HG03521 (cell line): ENCODE data around the gene TMEM54.

Experiments used
- ATAC-seq: cut with Tn5 transposase; IDR thresholded peaks from one replicate; pipeline ENCODE4 v1.9.1; 2021; ENCODE audit warnings: mild to moderate bottlenecking, moderate library complexity; ENCODE audit not compliant: unreplicated experiment

Gene TMEM54

DNA sequence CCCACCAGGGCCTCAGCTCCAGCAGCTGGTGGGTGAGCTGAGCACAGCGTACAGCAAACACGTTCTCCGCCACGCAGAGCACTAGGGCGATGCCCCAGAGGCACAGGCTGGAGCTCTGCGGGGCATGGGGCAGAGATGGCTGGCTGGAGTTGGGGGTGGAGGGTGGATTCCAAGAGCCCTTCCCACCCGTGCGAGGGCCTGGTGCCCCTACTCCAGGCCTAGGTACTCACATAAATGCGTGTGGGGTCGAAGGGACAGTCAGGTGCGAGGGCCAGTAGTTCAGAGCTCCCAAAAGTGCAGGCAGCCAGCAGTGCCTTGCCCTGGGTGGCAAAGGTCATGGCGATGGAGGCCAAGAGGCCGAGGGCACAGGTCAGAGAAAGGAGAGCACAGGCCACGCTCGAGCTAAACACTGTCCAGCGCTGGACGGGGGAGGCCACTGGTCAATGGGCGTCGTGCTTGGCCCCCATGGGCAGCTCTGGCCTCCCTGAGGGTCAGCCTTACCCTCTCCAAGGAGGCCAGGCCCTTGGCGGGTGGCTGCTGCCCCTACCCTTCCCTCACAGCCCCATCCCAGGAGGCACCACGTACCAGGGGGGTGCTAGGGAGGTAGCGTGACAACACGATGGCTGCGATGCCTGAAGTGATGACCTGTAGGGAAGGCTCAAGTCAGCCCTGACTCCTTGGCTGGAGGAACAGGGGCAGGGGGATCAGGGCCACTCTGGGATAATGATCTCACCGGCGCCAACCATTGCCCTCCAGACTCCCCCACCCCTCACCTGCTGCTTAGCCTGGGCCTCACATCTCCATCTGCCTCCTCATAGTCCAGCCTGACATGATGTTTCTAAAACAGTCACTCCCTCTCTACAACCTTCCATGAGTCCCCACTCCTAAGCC is 5.6 kb downstream of the TMEM54 start:
- no peak for ATAC-seq

DNA sequence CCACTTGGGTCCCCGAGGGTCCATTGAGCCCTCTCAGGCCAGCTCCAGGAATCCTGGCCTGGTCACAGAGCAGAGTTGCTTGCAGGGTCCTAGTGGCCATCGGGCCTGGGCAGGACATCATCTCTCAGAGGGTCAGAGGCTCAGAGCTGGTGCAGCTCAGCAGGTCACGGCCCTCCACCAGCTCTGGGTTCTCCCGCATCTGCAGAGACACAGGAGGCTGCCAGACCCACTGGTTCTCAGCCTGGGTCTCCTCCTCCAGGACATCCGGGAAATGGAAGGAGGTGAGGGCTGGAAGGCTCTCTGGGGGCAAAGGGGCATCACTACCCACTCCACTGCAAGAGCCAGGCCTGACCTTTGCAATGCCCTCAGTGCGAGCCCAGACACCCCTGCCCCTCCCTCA is 6.5 kb downstream of the TMEM54 start:
- ATAC-seq = no peak

DNA sequence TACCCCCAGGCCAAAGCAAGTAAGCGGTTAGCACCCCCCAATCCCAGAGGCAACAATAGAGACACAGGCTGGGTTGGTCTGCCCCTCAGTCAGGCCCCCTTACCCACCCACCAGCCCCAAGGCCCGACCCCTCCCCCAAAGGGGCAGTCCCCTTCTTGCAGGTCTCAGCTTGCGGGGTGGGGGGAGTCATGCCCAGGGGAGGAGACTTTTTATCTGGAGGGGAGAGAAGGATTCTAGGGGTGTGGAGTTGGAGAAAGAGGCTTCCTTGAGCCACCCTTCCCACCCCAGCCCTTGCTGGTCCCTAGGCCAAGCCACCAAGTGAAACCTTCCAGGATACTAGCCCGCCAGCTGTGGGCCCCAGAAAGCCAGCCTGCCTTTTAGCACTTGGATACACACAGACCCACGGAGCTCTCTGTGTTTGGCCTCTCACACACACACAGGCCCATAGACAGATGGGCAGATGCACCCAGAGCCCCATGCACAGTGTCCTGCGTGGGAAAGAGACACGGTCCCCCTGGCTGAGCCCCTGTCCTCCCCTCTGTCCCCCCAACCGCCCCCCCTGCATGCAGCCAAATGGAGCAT is 7.1 kb downstream of the TMEM54 start:
- no peak for ATAC-seq

DNA sequence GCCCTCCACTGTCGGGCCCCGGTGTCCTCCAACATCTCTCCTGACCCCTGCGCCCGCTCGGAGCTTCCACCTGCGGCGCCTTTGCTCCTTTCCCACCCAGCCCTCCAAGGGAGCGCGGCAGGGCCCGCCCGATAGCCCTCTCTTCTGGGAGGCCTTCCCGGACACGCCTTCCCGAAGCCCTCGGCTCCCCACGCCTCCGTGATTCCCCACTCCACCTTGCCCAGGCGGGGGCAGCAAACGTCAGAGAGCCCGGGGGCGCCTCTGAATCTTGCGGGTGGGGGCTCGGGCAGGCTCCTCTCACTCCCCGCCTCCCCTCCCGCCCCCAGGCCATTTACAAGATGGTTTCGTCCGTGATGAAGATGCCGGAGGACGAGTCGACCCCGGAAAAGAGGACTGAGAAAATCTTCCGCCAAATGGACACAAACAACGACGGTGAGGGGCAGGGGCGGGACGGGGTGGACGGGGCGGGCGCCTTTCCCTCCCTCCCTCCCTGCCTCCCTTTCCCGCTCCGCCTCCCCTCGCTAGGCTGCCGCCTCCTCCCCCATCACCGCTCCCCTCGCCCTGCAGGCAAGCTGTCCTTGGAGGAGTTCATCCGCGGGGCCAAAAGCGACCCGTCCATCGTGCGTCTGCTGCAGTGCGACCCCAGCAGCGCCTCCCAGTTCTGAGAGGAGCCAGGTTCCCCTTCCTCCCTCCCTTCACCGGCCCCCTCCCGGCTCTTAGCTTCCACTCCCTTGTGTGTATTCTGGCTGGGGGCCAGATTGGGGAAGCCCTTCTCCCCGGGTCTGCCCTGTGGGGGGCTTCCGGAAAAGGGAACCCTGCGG is 7.8 kb downstream of the TMEM54 start:
- ATAC-seq = no peak

DNA sequence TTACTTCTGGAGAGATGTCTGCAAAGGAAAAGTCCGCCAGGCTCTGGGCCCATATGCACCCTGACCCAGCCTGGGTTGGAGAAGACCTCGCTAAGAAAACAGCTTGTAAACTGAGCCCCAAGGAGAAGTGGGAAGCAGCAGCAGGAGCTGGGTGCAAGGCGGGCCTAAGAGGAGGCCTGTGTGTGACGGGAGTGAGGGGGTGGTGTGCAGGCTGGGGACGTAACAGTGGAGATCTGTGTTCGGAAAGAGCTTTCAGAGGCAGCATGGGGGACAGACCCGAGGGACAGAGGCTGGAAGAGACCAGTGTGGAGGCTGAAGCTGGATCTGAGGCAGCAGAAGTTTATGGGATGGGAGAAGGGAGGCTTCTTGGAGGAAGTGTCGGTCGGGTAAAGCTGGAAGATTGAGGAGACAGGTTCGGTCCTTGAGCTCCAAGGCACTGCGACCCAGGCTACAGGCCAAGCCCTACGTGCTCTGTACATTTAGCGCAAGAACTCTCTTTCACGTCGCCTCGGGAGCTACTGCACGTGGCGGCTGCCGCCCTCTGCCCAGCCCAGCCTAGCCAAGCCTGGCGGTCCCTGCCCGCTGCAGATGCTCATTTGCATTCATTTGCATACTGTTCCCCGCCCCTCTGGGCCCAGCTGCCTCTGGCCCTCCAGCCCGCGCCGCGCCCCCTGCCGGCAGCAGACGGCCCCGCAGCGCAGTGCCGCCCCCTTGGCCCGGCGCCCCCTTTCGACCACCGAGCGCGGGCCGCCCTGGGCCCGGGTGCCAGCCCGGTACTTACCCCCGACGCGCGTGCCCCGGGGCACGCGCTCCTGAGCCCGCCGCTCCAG is 8.6 kb downstream of the TMEM54 start:
- ATAC-seq = no peak

DNA sequence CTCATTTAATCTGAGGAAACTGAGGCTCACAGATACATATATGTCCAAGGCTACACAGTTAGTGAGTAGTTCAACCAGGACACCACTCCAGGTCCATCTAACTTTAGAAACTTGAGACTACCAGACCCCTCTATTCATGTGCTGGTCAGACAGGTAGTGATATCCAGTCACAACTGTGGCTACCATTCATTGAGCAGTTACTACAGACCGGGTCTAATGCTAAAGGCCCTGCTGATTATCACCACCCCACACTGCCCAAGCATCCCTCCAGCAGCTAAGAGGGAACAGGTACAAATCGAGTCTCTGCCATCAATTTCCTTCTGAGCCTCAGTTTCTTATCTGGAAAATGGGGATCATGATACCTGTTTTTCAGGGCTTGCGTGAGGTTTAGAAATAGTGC is 9.6 kb downstream of the TMEM54 start:
- ATAC-seq = no peak

DNA sequence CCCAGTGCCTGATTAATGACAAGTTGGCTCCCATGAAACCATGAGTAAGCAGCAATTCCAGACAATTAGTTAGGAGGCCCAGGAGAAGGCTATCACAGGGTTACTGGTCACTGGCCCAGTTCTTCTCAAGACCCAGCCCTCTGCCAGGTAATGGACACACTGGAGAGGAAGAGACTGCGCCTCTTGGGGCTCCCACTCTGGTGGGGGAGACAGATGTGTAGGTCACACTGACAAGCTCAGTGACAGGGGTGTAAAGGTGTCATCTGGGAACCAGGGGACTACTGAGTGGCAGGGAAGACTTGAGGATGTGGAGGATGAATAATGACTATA is 10.0 kb downstream of the TMEM54 start:
- ATAC-seq = no peak

DNA sequence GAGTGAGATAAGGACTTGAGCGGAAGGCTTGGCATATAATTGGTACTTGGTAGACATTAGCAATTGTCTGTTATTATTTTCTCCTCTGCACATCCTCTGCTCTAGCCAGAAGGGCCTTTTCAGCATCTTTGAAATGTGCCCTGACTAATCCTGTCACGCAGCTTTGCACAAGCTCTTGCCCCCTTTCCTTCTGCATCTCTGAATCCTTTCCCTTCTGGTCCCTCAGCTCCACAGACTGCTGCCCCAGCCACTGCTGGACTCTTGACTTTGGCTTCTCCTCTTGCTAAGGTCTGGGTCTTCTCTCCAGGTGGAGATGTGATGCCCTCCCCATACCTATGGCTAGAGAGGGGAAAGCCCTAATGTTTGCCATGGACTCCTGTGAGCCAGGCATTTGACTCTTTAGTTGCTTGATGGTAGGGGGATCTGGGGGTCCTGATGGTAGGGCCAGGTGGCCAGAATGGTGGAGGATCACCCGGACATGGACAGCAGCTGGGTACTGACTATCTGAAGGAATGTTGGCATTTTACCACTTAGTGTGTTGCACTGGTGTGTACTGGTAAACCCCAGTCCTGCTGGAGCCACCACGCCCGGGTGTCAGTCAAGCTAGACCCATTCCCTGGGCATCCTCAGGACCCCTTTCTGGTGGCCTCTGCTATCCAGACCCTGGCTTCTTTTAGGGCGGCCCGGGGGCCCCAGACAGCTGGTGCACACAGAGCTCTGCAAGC is 10.5 kb downstream of the TMEM54 start:
- no peak for ATAC-seq

DNA sequence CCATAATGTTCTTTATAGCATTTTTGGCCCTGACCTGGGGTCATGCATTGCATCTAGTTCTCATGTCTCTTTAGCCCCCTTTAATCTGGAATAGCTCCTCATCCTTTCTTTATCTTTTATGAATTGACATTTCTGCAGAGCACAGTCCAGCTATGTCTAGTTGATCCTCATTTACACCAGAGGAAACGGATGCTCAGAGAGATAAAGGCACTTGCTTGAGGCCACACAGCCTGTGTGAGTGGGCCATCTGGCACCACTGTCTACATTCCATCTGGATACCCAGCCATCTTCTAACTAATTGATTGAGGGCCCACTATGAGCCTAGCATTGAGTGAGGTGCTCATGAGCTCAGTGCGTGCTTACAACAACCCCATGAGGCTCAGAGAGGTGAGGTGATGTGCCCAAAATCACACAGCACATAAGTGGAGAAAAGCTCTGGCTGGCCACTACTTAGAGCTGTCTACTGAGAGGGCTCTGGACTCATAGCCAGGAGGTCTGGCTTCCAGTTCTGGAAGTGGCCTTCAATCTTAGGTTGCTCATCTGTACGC is 11.4 kb downstream of the TMEM54 start:
- no peak for ATAC-seq

DNA sequence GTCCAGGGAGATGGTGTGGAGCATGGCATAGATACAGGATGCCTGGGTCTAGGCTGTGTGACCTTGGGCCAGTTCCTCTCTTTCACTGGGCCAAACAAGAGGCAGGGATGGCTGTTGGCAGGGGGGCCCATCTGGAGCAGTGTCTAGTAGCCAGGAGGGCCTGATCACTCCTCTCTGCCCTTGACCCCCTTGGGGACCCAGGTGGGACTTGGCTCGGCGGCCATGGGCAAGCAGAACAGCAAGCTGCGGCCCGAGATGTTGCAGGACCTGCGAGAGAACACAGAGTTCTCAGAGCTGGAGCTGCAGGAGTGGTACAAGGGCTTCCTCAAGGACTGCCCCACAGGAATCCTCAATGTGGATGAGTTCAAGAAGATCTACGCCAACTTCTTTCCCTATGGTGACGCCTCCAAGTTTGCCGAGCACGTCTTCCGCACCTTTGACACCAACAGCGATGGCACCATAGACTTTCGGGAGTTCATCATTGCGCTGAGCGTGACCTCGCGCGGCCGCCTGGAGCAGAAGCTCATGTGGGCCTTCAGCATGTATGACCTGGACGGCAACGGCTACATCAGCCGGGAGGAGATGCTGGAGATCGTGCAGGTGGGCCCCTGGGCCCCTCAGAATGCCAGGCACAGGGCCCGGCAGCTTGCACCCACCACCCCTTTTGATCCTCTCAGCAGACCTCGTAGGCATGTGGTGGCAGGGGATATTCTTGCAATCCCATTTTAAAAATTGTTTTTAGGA is 12.3 kb downstream of the TMEM54 start:
- ATAC-seq = no peak

DNA sequence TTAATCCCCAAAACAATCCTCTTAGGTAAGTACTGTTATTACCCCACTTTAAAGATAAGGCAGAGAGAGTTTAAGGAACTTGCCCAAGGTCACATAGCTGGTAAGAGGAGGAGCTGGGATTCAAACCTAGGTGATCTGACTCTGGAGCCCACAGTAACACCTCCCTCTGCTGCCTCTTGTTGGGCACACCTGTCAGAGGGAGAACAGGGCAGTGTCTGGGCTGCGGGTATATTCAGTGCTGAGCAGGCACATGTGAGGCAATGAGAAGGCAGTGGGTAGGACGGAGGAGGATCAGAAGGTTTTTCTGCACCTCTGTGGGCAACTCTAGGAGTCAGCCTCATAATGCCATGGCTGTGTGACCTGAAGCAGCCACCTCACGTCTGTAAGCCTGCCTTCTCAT is 13.1 kb downstream of the TMEM54 start:
- no peak for ATAC-seq

DNA sequence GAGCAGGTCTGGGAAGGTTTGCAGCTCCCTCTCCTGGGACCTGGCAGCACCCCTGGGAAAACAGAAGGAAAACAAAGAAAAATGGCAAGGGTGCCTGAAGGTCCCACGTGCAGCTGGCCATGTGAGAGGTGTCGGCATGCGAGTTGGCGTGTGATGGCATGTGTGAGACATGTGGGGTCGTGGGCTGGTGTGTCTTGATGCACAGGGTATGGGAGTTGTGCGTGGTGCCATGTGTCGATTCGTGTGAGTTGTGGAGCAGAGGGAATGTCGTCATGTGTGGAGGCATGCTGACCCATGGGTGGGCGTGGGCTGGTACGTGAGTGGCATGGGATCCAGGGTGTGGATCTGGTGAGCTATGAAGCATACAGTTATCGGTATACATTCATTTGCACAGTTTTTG is 13.6 kb downstream of the TMEM54 start:
- ATAC-seq = no peak

DNA sequence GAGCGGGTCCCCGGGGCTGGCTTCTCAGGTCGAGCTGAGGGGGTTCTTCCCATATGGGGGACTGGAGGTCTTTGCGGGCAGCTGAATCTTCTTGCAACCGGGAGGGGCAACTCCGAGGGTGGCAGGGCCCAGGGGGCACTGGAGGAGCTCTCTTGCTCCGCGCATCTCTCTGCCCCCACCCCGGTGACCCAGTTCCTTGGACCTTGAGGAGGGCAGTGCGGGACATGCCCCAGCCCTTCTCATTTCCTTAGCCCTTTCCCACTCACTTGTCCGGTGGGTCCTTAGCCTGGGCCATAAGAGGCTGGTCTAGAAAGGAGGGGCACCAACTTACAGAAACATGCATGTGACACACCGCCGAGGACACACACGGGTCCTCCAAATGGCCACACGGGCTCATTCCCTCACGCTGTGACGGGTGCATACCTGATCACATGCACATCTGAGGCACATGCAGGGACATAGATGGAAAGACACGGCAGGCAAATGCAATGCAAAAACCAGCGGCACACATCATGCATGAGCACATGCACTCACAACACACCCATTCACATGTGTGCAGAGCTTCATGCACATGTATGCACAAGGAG is 14.3 kb downstream of the TMEM54 start:
- no peak for ATAC-seq

DNA sequence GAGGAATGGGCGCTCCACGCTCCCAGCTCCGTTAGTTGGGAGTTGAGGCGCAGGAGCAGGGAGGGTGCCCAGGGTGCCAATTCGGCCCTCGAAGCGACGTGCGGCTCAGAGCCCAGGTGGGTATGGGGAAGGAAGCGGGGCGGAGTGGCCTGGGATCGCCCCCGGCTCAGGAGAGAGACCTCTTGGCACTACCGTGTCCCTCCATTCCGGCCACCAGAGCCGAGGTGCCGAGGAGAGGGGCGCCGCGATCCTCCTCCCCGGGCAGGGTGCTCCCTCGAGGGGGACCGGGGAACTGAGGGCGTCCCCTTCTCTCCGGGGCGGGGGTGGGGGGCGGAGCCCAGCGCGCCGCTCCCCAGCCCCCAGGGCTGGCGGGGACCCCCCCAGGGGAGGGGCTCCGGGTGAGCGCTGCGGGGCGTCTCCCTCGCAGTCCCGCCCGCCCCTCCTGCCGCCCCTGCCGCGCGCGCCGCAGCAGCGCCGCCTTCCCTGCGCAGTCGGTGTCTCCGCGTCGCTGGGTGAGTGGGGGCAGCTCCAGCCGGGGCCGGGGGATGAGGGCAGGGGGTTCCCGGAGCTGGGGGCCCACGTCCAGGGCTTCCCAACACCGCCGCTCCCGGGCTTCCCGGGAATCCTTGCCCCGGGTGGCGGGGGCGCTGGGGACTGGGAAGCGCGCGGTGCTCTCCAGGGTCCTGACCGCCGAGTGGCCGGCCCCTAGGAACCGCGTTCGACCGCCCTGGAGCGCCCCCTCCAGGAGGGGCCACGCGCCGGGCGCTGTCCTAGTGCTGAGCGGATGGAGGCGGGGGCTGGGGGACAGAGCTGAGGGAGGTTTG is 15.0 kb downstream of the TMEM54 start, which contains the start of gene HPCA:
HPCA (plus strand) TSS at position 488 of the 824 bp plus-strand sequence. CDS start 2,408 bp downstream, outside the sequence.
- ATAC-seq = no peak

DNA sequence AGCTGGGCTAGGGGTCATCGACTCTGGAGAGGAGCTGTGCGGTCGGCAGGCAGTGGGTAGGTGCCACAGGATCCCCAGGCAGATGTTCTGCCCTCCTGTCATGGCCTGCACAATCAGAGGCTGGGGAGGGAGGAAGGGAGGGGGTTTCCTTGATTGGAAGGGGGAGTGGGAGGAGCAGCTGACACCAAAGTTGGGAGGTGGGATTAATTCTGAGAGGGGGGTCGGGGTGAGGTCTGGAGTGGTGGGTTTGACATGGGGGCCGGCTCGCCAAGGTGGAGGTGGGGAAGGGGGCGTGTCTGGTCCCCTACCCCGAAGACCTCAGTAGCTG is 15.5 kb downstream of the TMEM54 start:
- ATAC-seq = no peak

DNA sequence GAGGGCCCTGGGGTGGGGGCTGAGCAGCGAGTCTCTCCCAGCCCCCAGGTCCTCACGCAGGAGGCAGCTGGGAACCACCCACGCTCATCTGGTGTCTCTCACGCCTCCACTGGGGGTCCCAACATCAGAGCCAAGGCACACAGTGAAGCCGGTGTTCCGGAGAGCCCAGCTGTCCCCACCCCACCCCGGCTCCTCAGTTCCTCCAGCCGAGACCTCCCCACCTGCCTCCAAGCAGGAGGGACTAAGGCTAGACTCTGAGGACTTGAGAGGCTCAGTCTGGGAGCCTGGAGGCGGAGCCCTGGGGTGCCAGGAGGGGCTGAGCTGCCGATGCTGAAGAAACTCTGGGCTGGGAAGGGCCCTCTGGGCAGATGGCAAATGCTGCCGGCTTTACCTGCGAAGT is 16.5 kb downstream of the TMEM54 start:
- ATAC-seq = no peak

DNA sequence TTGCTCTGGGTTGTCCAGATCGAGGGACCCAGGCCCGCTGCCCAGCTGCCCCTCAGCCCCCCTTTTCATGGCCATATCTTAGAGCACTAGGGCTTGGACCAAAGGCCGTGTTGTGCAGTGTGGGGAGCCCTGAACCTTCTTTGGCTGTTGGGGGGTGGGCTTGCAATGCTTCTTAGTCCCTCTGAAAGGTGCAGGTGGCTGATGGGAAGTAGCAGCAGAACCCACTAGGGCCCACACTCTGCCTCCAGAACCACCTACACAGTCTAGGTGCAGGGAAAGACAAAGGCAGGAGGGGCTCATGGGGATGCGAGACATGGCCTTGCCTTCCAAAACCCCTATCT is 17.2 kb downstream of the TMEM54 start:
- ATAC-seq = no peak

DNA sequence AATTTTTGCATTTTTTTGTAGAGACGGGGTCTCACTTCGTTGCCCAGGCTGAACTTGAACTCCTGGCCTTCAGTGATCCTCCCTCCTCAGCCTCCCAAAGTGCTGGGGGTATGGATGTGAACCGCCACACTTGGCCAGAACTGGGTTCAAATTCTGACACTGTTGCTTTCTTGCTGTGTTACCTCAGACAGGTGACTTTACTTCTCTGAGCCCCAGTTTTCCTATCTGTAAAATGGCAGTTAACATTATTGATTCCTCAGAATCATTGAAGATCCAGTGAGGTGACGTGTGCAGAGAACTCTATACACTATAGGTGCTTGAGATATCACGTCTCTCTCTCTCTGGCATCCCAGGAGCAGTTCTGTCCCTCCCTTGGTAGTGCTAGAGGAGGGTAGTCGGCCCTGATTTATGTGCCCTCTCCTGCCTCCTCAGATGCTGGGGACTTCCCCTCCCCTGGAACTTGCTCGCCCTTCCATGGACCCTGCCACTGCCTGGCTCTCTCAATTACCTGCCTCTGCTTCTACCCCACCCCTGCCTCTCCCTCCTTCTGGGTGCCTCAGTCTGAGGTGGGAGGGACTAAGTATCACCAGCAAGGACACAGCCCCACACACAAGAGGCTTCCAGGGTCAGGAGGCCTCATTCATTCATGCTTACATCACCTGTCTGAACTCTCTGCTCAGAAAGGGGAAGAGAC is 17.7 kb downstream of the TMEM54 start:
- ATAC-seq = no peak
